WI38 (cell line): ENCODE measurements around the gene HIVEP2.

Experiments used
- H3K4me3 ChIP-seq: 2 replicates; pipeline ENCODE4 v1.5.1; 2011; ENCODE audit warnings: low read depth, mild to moderate bottlenecking, control low read depth, low read length
- CTCF ChIP-seq: IDR thresholded peaks from 2 replicates; pipeline ENCODE4 v1.5.1; 2012; ENCODE audit warnings: low read depth, mild to moderate bottlenecking, control low read depth, low read length

Gene HIVEP2

GRCh38 chr6:142722012-142722411 is 223.0 kb downstream of the HIVEP2 start:
- TF ChIP-seq CTCF: no peak
- no peak overlapping the region for H3K4me3 ChIP-seq

GRCh38 chr6:142721215-142721920 is 223.6 kb downstream of the HIVEP2 start:
- TF ChIP-seq CTCF: no peak
- no peak overlapping the region for H3K4me3 ChIP-seq

GRCh38 chr6:142718667-142719191 is 226.2 kb downstream of the HIVEP2 start:
- no peak overlapping the region for H3K4me3 ChIP-seq
- TF ChIP-seq CTCF: no peak

- no peak overlapping the region for H3K4me3 ChIP-seq
- TF ChIP-seq CTCF: no peak
These were observed 228.9 kb downstream of the HIVEP2 start for GRCh38 chr6:142716097-142716496.

GRCh38 chr6:142714951-142715785 is 229.8 kb downstream of the HIVEP2 start:
- no peak overlapping the region for H3K4me3 ChIP-seq
- no peak for TF ChIP-seq CTCF

GRCh38 chr6:142713959-142714358 is 231.0 kb downstream of the HIVEP2 start:
- TF ChIP-seq CTCF: no peak
- no peak overlapping the region for H3K4me3 ChIP-seq

GRCh38 chr6:142712231-142712630 is 232.7 kb downstream of the HIVEP2 start:
- no peak overlapping the region for H3K4me3 ChIP-seq
- no peak for TF ChIP-seq CTCF
